T-helper 1 cell treated with Interleukin-12 subunit alpha and Interleukin-12 subunit beta and Interleukin-4 antibody, amounts not matched to agents 30 μg/mL and 1 μg/mL, for 36 hours (primary cell): ENCODE results near the gene ZNF280B.
A peak's percentile ranks its signal among the peaks of the same experiment; 100 is the strongest.
"Not testable (repeated sequence)": the region's sequence is repeated elsewhere in the genome, so short reads cannot be mapped to it uniquely, and the experiment has no call there.

Experiments used
- H3K27ac Mint-ChIP-seq: one replicate; pipeline ENCODE4 v1.8.0; 2021; ENCODE audit warnings: mild to moderate bottlenecking, mixed read lengths
- H3K27me3 Mint-ChIP-seq: one replicate; pipeline ENCODE4 v1.8.0; 2021; ENCODE audit warnings: low read depth, mixed read lengths
- H3K36me3 Mint-ChIP-seq: one replicate; pipeline ENCODE4 v1.8.0; 2021; ENCODE audit warnings: low read depth, mixed read lengths
- H3K4me1 Mint-ChIP-seq: one replicate; pipeline ENCODE4 v1.8.0; 2021; ENCODE audit warnings: low read depth, mixed read lengths
- H3K4me3 Mint-ChIP-seq: one replicate; pipeline ENCODE4 v1.8.0; 2021; ENCODE audit warnings: mild to moderate bottlenecking, moderate library complexity, mixed read lengths
- H3K9me3 Mint-ChIP-seq: one replicate; pipeline ENCODE4 v1.8.0; 2021; ENCODE audit warnings: mixed read lengths

ZNF280B gene

DNA sequence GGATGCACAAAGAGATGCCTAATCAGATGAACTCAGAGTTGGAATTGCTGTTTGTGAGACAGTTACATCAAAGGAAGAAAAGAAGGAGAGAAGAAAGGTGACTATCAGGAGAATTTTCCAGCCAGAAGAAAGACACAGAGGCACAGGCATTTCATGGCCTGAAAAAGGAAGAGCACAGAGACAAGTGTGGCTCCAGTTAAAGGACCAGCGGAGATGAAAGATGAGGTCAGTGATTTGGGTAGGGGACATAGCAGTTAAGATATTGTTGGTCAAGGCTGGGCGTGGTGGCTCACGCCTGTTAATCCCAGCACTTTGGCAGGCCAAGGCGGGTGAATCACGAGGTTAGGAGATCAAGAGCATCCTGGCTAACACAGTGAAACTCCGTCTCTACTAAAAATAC is 15.0 kb upstream of the ZNF280B start:
- H3K27ac Mint-ChIP-seq = no peak overlapping the region
- H3K4me1 Mint-ChIP-seq = no peaks in the 10 kb centered on the region
- no peak overlapping the region for H3K4me3 Mint-ChIP-seq
- H3K27me3 Mint-ChIP-seq = peaks cover 9% of the 10 kb centered on the region
- no peaks in the 10 kb centered on the region for H3K9me3 Mint-ChIP-seq
- no peaks in the 10 kb centered on the region for H3K36me3 Mint-ChIP-seq

DNA sequence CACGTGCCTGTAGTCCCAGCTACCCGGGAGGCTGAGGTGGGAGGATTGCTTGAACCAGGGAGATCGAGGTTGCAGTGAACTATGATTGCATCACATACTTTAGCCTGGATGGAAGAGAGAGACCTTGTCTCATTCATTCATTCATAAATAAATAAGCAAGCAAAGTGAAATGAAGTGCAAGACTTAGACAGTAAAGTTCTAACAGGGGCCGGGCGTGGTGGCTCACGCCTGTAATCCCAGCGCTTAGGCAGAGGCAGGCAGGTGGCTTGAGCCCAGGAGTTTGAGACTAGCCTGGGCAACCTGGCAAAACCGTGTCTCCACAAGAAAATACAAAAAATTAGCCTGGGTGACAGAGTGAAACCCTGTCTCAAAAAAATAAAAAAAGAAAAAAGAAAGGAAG is 13.1 kb upstream of the ZNF280B start:
- Mint-ChIP-seq H3K4me1 (no peaks in the 10 kb centered on the region), H3K27ac (no peak overlapping the region), H3K9me3 (no peaks in the 10 kb centered on the region), H3K36me3 (no peaks in the 10 kb centered on the region), H3K4me3 (no peak overlapping the region), H3K27me3 (peaks cover 8% of the 10 kb centered on the region)

DNA sequence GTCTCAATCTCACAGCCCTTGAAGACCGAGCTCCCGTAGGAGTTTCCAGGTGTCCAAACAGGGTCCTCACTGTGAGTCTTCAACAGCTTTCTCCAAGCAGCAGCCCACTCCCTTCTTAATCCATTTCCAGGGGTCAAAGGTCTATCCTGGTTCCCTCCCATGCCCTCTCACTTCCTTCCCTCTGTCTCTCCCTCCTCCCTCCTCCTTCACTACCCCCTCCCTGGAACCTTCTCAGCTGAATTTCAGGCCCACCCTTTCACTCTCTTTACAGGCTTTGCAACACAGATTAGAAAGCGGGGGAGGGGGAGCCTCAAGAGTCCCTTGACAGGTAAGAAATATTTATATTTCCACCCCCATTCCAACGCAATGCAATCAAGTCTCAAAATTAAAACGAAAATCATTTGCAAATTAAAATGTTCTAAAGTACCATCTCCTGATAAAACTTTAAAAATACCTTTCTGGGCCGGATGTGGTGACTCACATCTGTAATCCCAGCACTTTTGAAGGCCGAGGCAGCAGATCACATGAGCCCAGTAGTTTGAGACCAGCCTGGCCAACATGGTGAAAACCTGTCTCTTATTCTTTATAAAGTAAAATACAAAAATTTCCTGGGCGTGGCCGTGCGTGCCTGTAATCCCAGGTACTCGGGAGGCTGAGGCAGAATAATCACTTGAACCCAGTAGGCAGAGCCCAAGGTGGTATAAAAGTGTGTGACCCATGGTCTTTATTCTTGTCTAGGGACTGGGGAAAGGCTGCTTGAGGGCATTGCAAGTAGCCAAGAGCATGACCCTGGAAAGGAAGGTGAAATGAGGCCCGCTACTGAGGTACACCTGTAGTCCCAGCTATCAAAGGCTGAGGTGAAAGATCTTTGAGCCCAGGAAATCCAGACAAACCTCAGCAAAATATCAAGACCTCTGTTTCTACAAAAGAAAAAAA is 12.4 kb upstream of the ZNF280B start:
- H3K4me3 Mint-ChIP-seq = no peak overlapping the region
- H3K27me3 Mint-ChIP-seq = peaks cover 13% of the 10 kb centered on the region
- no peaks in the 10 kb centered on the region for H3K4me1 Mint-ChIP-seq
- H3K27ac Mint-ChIP-seq = no peak overlapping the region
- no peaks in the 10 kb centered on the region for H3K36me3 Mint-ChIP-seq
- no peaks in the 10 kb centered on the region for H3K9me3 Mint-ChIP-seq

DNA sequence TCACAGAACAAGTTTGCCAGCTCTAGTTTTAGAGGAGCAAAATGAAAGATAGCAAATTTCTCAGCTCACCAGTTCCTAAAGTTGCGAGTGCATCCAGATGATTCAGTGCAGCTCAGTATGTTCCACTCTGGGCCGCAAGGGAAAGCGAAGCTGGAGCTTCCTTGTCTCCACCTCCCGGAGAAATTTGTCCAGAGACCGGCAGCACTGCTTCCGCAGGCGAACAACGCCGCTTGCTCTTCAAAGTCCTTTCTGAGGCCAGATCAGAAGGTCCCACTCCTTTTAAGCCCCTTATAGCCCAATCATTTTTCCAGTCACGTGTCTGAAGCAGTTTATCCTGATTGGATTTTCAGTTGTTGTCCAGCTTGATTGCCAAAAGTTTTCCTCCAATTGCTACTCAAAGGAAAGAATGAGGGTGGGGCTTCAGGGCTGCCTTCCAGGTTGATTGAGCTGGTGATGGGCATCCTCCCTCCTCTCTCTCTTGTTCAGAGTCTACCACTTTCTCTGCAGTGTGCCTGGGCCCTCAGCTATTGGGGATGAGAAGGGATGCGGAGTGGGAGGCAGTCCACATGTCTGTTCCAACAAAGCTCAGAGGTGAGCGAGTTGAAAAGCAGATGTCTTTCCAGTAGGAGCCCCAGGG is 11.6 kb upstream of the ZNF280B start, which contains the start of gene ZNF280A:
Gene ZNF280A, minus strand, starts transcription at position 251 of the 637 bp plus-strand sequence. CDS start 4,640 bp downstream, outside the sequence.
- Mint-ChIP-seq H3K27me3 (peaks cover 18% of the 10 kb centered on the region), H3K4me1 (no peaks in the 10 kb centered on the region), H3K36me3 (no peaks in the 10 kb centered on the region), H3K4me3 (no peak within 1 kb of the TSS), H3K27ac (peak within 1 kb of the TSS; percentile 45), H3K9me3 (no peaks in the 10 kb centered on the region)

DNA sequence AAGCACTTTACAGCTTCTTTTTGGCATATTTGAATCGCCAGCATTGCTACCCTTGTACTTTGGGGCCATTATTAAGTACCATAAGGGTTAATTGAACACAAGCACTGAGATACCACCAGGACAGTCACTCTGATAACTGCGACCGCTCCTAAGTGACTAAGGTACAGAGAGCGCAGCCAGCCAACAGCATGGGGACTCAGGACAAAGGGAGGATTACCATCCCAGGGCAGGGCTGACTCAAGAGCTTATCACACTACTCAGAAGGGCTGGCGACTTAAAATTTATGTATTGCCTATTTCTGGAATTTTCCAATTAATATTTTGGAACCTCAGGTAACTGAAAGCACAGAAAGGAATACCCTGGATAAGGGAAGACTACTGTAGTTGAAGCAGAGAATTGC is 11.0 kb upstream of the ZNF280B start:
- peaks cover 22% of the 10 kb centered on the region for H3K27me3 Mint-ChIP-seq
- H3K4me1 Mint-ChIP-seq = no peaks in the 10 kb centered on the region

DNA sequence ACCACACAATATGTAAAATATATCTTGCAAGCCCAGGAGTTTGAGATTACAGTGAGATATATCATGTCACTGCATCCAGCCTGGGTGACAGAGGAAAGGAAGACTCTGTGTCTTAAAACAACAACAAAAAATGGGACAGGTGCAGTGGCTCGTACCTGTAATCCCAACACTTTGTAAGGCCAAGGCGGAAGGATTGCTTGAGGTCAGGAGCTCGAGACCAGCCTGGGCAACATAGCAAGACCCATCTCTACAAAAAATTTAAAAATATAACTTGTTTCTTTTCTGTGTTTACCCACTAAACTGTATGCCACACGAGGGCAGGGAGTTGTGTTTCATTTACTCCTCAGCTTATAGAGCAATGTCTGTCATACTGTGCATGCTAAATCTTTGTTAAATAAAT is 8.4 kb upstream of the ZNF280B start:
- Mint-ChIP-seq H3K9me3 (no peaks in the 10 kb centered on the region), H3K27ac (no peak overlapping the region), H3K36me3 (no peaks in the 10 kb centered on the region), H3K4me1 (peaks cover 2% of the 10 kb centered on the region), H3K27me3 (peaks cover 28% of the 10 kb centered on the region), H3K4me3 (no peak overlapping the region)

More for the DNA sequence above, 11.0 kb upstream of the ZNF280B start:
- Mint-ChIP-seq H3K27ac (no peak overlapping the region), H3K36me3 (no peaks in the 10 kb centered on the region), H3K9me3 (no peaks in the 10 kb centered on the region), H3K4me3 (no peak overlapping the region)

DNA sequence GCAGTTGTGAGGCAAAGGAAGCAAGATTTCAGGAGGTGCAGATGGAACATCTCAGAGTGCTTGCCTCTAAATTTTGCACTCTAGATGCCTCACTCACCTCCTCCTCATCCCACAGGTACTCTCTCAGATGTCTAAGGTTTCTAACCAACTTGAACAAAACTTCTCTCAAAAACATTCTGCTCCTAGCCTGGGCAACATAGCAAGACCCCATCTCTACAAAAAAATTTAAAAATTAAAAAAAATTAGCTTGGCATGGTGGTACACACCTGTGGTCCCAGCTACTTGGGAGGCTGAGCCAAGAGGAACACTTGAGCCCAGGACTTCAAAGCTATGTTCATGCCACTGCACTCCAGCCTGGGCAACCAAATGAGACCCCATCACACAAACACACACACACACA is 7.3 kb upstream of the ZNF280B start:
- H3K27me3 Mint-ChIP-seq = peaks cover 32% of the 10 kb centered on the region
- H3K36me3 Mint-ChIP-seq = no peaks in the 10 kb centered on the region
- peaks cover 2% of the 10 kb centered on the region for H3K4me1 Mint-ChIP-seq
- no peak overlapping the region for H3K27ac Mint-ChIP-seq
- no peak overlapping the region for H3K4me3 Mint-ChIP-seq
- no peaks in the 10 kb centered on the region for H3K9me3 Mint-ChIP-seq

DNA sequence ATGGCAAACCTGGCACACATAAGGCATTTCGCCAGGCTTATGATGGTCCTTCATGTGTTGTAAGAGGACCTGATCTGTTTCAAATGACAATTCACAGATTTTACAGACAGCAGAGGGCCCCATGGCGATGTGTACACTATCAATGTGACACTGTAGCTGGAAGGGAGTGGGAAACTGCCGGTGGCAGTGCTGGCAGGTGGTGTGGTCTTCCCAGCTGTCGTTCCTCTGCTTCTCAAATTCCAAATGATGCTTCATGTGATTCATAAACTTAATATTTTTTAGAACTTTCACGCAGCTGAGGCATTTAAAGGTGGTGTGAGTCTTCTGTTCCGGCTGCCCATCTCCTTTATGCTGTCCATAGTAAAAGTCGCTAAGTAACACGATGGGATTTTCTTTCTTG is 5.9 kb upstream of the ZNF280B start:
- H3K27ac Mint-ChIP-seq, H3K4me3 Mint-ChIP-seq, H3K9me3 Mint-ChIP-seq, H3K4me1 Mint-ChIP-seq, H3K36me3 Mint-ChIP-seq: not testable (repeated sequence)
- H3K27me3 Mint-ChIP-seq = peaks cover 32% of the 10 kb centered on the region

DNA sequence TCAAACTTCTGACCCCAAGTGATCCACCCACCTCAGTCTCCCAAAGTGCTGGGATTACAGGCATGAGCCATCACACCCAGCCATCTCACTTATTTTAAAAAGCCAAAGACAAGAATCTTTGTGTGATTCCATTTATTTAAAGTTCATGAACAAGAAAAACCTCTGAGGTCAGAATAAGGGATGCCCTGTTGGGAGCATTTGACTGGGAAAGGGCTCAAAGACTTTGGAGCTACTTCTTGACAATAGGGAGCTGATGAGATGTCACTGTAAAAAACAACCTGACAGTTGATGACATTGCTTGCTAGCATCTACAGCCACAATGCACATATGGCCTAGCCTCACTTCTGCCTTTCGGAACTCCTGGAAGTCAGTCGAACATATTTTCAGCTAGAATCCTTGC is 5.1 kb upstream of the ZNF280B start:
- H3K9me3 Mint-ChIP-seq = peaks cover 9% of the 10 kb centered on the region
- peaks cover 4% of the 10 kb centered on the region for H3K36me3 Mint-ChIP-seq
- no peak overlapping the region for H3K27ac Mint-ChIP-seq
- peaks cover 32% of the 10 kb centered on the region for H3K27me3 Mint-ChIP-seq
- H3K4me3 Mint-ChIP-seq = no peak overlapping the region
- peaks cover 2% of the 10 kb centered on the region for H3K4me1 Mint-ChIP-seq

DNA sequence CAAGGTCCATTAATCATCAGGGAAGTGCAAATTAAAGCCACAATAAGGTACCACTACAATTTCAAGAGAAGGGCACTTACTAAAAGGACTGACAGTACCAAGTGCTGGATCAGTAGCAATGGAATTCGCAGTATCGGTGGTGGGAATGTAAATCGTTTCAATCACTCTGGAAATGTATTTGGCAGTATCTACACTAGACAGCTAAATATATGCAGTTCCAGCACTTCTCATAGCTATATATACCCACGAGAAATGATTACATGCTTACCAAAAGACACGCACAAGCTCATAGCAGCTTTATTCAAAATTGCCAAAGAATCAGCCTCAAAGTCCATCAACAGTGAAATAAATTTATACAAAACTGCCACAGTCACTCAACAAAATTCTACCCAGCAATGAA is 4.4 kb upstream of the ZNF280B start:
- peaks cover 4% of the 10 kb centered on the region for H3K36me3 Mint-ChIP-seq
- H3K27me3 Mint-ChIP-seq = peaks cover 32% of the 10 kb centered on the region
- no peak overlapping the region for H3K4me3 Mint-ChIP-seq
- H3K4me1 Mint-ChIP-seq = peaks cover 3% of the 10 kb centered on the region
- no peak overlapping the region for H3K27ac Mint-ChIP-seq
- H3K9me3 Mint-ChIP-seq = peaks cover 9% of the 10 kb centered on the region

DNA sequence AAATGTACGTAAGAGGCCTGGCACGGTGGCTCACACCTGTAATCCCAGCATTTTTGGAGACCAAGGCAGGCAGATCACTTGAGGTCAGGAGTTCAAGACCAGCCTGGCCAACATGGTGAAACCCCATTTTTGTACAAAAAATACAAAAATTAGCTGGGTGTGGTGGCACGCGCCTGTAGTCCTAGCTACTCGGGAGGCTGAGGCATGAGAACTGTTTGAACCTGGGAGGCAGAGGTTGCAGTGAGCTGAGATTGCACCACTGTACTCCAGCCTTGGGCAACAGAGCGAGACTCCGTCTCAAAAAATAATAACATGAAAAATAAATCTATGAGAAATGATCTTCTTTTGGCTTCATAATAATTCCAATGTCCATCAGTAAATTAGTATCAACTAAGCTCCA is 2.3 kb upstream of the ZNF280B start:
- Mint-ChIP-seq H3K36me3 (peaks cover 12% of the 10 kb centered on the region), H3K27me3 (peaks cover 24% of the 10 kb centered on the region)
- not testable (repeated sequence) for H3K27ac Mint-ChIP-seq, H3K4me1 Mint-ChIP-seq, H3K9me3 Mint-ChIP-seq, H3K4me3 Mint-ChIP-seq

DNA sequence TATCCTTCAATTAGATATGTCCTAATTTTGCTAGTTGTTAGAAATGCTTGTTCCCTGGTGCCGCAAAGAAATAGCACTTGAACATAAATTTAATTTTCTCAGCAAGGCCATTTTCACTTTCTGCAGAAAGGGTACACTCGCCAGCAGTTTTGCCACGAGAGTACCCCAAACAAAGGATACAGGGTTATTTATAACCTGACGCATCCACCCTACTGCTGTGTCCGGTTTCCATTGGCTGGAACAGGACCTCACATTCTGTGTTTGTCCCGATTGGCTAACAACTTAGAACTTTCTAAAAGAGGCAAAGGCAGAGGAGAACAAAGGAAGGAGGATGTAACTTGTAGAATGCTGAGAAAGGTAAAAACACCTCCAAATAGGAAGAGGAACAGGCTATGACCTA is 1.4 kb upstream of the ZNF280B start:
- H3K4me3 Mint-ChIP-seq = peak overlapping the region; percentile 57
- peaks cover 19% of the 10 kb centered on the region for H3K27me3 Mint-ChIP-seq
- peaks cover 14% of the 10 kb centered on the region for H3K36me3 Mint-ChIP-seq
- H3K4me1 Mint-ChIP-seq, H3K27ac Mint-ChIP-seq, H3K9me3 Mint-ChIP-seq: not testable (repeated sequence)

DNA sequence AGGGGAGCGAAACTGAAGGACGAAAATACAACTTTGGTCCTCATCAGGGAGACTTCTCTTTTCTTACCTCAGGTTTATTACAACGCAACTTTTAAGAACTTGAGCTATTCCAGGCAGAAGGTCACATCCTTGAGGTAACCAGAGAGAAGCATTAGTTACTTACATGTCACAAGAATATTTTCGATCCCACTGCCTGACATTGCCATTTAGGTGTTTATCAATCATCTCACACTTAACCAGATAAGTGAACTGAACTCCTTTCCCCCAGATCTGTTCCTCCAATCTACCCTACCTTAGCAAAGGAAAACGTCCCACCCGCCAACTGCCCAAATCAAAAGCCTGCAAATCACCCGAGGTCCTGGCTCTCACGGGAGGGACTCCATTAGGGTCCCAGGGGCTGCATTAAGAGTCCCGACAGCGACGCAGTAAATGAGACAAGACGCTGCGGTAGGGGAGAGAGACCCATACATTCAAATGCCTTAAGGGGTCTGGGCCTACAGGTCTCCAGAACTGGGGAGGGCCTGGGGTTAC is 734 bp downstream of the ZNF280B start:
- Mint-ChIP-seq H3K36me3 (peaks cover 20% of the 10 kb centered on the region), H3K4me3 (peak overlapping the region; percentile 80), H3K9me3 (peaks cover 9% of the 10 kb centered on the region), H3K27me3 (peaks cover 12% of the 10 kb centered on the region), H3K4me1 (peaks cover 8% of the 10 kb centered on the region), H3K27ac (no peak overlapping the region)

DNA sequence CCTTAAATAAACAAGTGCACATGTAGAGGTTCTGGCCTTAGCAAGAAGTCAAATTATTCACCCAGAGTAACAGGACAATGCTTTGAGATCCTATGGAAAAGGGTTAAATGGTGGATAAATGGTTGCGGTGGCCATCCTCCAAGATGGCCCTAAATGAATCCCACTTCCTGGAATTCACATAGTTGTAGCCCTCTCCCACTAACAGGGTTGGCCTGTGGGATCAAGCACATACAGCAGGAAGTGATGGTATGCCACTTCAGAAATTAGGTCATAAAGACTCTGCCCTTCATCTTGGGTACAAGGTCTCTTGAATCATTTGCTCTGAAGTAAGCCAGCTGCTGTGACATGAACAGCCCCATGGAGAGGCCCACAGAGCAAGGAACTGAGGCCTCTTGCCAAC is 1.8 kb downstream of the ZNF280B start:
- H3K36me3 Mint-ChIP-seq = peaks cover 20% of the 10 kb centered on the region
- no peak overlapping the region for H3K4me3 Mint-ChIP-seq
- peaks cover 5% of the 10 kb centered on the region for H3K27me3 Mint-ChIP-seq
- peaks cover 6% of the 10 kb centered on the region for H3K4me1 Mint-ChIP-seq
- peaks cover 9% of the 10 kb centered on the region for H3K9me3 Mint-ChIP-seq
- H3K27ac Mint-ChIP-seq = no peak overlapping the region

DNA sequence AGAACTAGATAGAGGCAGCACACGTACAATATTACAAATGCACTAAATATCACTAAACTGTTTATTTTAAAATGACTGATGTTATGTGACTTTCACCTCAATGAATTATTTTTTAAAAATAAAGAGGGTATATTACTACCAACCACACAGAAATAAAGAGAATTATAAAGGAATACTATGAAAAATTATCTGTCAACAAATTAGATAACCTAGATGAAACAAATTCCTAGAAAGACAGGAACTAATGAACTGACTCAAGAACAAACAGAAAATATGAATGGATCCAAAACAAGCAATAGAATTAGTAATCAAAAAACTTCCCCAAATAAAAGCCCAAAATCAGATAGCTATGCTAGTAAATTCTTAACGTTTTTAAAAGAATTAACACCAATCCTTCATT is 10.3 kb downstream of the ZNF280B start:
- no peak overlapping the region for H3K4me3 Mint-ChIP-seq
- no peaks in the 10 kb centered on the region for H3K9me3 Mint-ChIP-seq
- no peak overlapping the region for H3K27ac Mint-ChIP-seq
- H3K4me1 Mint-ChIP-seq = no peaks in the 10 kb centered on the region
- H3K36me3 Mint-ChIP-seq = no peaks in the 10 kb centered on the region
- no peaks in the 10 kb centered on the region for H3K27me3 Mint-ChIP-seq
